ENCODE measurements around the gene BPI.
"Not testable (repeated sequence)": the region's sequence is repeated elsewhere in the genome, so short reads cannot be mapped to it uniquely, and the experiment has no call there.

The BPI gene

DNA sequence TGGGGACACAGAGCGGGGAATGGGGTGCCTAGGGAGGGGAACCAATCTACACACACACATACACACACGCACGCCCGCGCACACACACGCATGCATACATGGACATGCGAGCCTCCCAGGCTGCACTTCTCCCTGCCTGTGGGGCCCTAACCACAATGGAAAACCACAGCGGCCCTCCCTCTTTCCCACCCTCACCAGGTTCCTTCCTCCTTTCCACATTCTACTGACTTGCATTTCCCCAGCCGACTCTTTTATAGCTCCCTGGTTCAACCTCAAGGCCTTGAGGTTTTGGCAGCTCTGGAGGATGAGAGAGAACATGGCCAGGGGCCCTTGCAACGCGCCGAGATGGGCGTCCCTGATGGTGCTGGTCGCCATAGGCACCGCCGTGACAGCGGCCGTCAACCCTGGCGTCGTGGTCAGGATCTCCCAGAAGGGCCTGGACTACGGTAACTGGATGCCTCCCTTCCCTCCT, at the start of gene BPI:
BPI (plus strand) TSS at position 249 of the 472 bp plus-strand sequence; CDS start at position 317, 68 bp downstream.
- DNase-seq (ENCODE audit: low read depth): peak; percentile 18

- DNase-seq (ENCODE audit: low read depth): not testable (repeated sequence)
Observed at GRCh38 chr20:38254621-38255020, 49.3 kb upstream of the BPI start.

- DNase-seq (ENCODE audit: low read depth): no peak
Observed at GRCh38 chr20:38255393-38255792, 48.6 kb upstream of the BPI start.

- no peak for DNase-seq (ENCODE audit: low read depth)
Observed at GRCh38 chr20:38256021-38256420, 47.9 kb upstream of the BPI start.

- DNase-seq (ENCODE audit: low read depth): no peak
Observed at GRCh38 chr20:38256966-38257365, 47.0 kb upstream of the BPI start.

- no peak for DNase-seq (ENCODE audit: low read depth)
Observed at GRCh38 chr20:38258545-38259215, 45.3 kb upstream of the BPI start.

DNA sequence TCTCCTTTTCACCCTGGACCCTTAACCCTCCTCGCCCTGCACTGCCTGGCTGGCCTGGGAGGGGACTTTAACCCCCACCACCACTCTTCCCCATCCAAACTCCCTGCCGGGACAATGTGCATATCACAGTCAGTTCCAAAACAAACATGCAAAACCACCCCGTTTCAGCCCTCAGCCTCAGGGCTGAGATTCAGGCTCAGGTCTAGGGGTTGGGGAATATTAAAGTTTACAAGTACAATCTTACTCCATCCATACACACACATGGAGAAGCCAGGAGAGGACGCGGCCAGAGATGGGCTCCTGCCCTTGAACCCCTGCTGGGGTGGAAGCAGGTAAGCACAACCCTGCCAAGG, 44.0 kb upstream of the BPI start:
- DNase-seq (ENCODE audit: low read depth): no peak

- no peak for DNase-seq (ENCODE audit: low read depth)
Observed at GRCh38 chr20:38260378-38261053, 43.4 kb upstream of the BPI start, which contains the start of gene KIAA1755. Gene KIAA1755, minus strand, starts transcription at chr20:38260735. Its CDS starts 235 bp downstream, at chr20:38260500.

DNA sequence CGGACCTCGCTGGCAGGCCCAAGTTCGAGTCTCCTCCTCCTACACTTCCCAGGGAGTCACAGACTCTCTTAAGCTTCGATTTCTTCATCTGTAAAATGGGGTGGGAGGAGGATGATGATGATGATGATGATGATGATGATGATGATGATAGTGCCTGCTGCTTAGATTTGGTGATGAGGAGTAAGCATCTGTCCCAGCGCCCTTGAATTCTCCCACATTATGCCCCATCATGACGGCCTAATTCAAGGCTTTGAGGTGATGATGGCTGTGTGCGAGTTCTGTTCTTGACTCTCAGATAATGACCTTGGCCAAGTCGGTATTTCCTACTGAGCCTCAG, 42.9 kb upstream of the BPI start:
- no peak for DNase-seq (ENCODE audit: low read depth)

DNA sequence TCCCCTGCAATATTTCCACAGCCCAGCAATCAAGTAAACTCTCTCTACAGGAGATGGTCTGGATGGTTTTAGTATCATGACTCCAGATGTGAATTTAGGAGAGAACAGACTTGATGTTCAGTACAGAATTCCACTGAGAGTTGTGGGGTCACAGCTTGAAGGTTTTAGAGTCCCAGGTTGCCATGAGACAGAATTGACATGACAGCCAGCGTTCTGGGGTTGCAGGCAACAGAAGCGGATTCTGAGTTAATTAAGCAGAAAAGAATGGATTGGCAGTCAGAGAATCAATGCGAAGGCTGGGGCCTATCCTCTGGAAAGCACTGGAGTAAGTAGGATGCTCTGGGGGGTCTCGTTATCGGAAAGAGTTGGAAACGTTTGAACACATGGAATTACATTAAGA, 41.0 kb upstream of the BPI start:
- no peak for DNase-seq (ENCODE audit: low read depth)

DNA sequence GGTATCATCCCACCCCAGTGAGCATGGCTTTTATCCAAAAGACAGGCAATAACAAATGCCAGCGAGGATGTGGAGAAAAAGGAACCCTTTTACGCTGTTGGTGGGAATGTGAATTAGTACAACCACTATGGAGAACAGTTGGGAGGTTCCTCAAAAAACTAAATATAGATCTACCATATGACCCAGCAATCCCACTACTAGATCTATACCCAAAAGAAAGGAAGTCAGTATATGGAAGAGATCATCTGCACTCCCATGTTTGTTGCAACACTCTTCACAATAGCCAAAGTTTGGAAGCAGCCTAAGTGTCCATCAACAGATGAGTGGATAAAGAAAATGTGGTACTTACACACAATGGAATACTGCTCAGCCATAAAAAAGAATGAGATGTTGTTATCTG, 37.5 kb upstream of the BPI start:
- DNase-seq (ENCODE audit: low read depth): no peak

DNA sequence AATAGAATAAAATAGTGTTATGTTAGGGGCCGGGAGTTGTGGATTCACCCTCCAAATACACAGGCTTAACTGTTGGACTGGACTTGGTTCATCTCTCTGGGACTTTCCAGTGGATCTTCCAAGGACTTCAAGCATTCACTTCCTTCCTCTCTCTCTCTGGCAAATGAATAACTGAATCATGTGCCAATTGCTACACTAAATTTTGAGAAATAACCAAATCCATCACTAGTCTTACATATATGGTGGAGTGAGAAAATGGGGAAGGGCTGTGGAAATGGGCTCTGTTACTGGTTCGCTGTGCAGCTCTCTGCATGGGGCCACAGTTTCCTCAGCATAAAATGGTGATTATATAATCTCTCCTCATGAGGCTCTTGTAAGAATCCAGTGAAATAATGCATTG, 36.7 kb upstream of the BPI start:
- no peak for DNase-seq (ENCODE audit: low read depth)

GRCh38 chr20:38267901-38268514, 35.9 kb upstream of the BPI start:
- DNase-seq (ENCODE audit: low read depth): no peak

DNA sequence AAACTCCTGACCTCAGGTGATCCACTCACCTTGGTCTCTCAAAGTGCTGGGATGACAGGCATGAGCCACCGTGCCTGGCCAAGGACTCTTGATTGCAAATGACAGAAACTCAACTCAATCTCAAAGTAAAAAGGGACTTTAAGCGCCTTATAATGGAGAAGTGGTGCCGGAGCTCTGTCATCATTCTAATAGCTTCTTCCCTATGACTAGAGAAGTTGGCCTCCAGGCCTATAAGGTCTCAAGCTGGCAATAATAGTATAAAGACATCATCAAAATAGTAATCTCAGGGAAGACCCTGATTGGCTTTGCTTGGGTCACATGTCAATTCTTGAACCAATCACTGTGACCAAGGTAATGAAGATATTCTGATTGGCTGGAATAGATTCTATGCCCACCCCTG, 34.9 kb upstream of the BPI start:
- no peak for DNase-seq (ENCODE audit: low read depth)

GRCh38 chr20:38269715-38270114, 34.2 kb upstream of the BPI start:
- no peak for DNase-seq (ENCODE audit: low read depth)

- DNase-seq (ENCODE audit: low read depth): no peak
Observed at GRCh38 chr20:38270869-38271605, 32.9 kb upstream of the BPI start.

- DNase-seq (ENCODE audit: low read depth): no peak
Observed at GRCh38 chr20:38271608-38272120, 32.3 kb upstream of the BPI start.

DNA sequence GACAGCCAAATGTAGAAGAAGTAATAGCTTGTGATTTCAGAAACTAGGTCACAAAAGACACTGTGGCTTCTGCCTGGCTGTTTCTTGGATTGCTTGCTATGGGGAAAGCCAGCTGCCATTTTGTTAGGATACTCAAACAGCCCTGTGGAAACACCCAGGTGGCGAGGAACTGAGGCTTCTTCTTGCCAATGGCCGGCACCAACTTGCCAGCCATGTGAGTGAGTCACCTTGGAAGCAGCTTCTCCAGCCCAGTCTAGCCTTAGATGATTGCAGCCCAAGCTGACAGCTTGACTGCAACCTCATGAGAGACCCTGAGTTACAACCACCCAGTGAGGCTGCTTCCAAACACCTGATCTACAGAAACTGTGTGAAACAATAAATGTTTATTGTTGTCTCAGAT, 31.6 kb upstream of the BPI start:
- no peak for DNase-seq (ENCODE audit: low read depth)

DNA sequence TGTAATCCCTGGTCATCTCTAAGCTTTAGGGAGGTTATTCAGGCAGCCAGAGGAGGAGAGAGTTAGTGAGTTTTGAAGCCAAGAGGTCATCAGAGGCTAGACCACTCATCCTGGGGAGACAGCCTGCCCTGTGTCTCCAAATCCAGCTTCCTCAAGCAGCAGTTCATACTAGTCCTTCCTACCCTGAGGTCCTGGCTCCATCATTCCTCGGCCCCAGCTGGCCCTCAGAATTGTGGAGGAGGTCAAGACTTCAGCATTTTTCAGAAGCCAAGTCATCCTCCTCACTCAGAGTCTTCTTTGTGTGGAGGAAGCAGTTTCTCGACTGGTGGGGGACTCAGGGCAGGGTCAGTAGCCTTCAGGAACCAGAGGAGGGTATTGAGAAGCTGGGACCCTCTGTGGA, 31.0 kb upstream of the BPI start:
- no peak for DNase-seq (ENCODE audit: low read depth)

GRCh38 chr20:38275815-38276550, 28.0 kb upstream of the BPI start:
- DNase-seq (ENCODE audit: low read depth): no peak

DNA sequence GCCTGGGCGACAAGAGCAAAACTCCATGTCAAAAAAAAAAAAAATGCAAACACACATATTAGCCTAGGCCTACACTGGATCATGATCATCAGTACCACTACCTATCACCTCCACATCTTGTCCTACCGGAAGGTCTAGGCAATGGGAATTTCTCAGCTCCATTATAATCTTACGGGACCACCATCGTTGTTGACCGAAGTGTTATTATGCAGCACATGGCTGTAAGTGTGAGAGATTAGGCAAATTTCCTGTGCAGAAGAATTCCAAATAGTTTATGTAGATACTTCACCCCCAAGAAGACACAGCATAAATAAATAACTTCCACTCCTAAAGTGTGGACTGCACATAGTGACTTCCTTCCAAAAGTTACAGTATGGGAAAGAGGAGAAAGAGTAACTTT, 26.7 kb upstream of the BPI start:
- no peak for DNase-seq (ENCODE audit: low read depth)

GRCh38 chr20:38277691-38278090, 26.3 kb upstream of the BPI start:
- no peak for DNase-seq (ENCODE audit: low read depth)

Data from CMK (cell line).